Muscle of arm (tissue), 14 donors: ENCODE measurements around the gene CCNQ. TPM values are rescaled to one million over a fixed set of nuclear protein-coding genes. Genes with fewer than 3 reads are reported as not detected.

Experiments
- DNase-seq: peaks from one replicate; pipeline ENCODE4 v3.0.0-alpha.2; 2013
- long read RNA-seq, 11 donors: transcript quantifications; one replicate each; lab custom pipeline, GENCODE V29; 2026
- polyA plus RNA-seq, 12 donors: library from polyadenylated mRNA; unstranded; fragments of 120-200 nt; gene quantifications; one replicate each; pipeline ENCODE4 v1.2.1, GENCODE V29; 2013; ENCODE audit not compliant: insufficient read length in 12 of 12

Gene CCNQ
- 10 to 100 TPM in 10 of 12 donors, not detected in 2; 10.7 to 15.3 (median 11.6) TPM for polyA plus RNA-seq
- long read RNA-seq, donor 1, partial matches to known transcripts: 0 of 7 reads
- long read RNA-seq, donor 1, other reads (novel, unspliced or antisense): 0 of 7 reads
- long read RNA-seq, donor 2, transcript CCNQ-202 (5 exons, 1,164 nt): major isoform, 6 of 11 reads
- long read RNA-seq, donor 2, partial matches to known transcripts: 0 of 11 reads
- long read RNA-seq, donor 2, other reads (novel, unspliced or antisense): 0 of 11 reads
- long read RNA-seq, donor 3, partial matches to known transcripts: 0 of 2 reads
- long read RNA-seq, donor 3, other reads (novel, unspliced or antisense): 0 of 2 reads
- long read RNA-seq, donor 4, partial matches to known transcripts: 0 of 1 reads
- long read RNA-seq, donor 4, other reads (novel, unspliced or antisense): 0 of 1 reads
- long read RNA-seq, donor 5, partial matches to known transcripts: 0 of 5 reads
- long read RNA-seq, donor 5, other reads (novel, unspliced or antisense): 0 of 5 reads
- long read RNA-seq, donor 6, partial matches to known transcripts: 0 of 2 reads
- long read RNA-seq, donor 6, other reads (novel, unspliced or antisense): 0 of 2 reads
- long read RNA-seq, donor 7, partial matches to known transcripts: 0 of 5 reads
- long read RNA-seq, donor 7, other reads (novel, unspliced or antisense): 0 of 5 reads
- long read RNA-seq, donor 8, transcript CCNQ-202 (5 exons, 1,164 nt): major isoform, 6 of 12 reads
- long read RNA-seq, donor 8, partial matches to known transcripts: 0 of 12 reads
- long read RNA-seq, donor 8, other reads (novel, unspliced or antisense): 0 of 12 reads
- long read RNA-seq, donor 9, partial matches to known transcripts: 0 of 7 reads
- long read RNA-seq, donor 9, other reads (novel, unspliced or antisense): 0 of 7 reads
- long read RNA-seq, donor 10, partial matches to known transcripts: 0 of 7 reads
- long read RNA-seq, donor 10, other reads (novel, unspliced or antisense): 0 of 7 reads
- long read RNA-seq, donor 11, partial matches to known transcripts: 0 of 4 reads
- long read RNA-seq, donor 11, other reads (novel, unspliced or antisense): 0 of 4 reads

- DNase-seq: no peak
Observed at GRCh38 chrX:153598541-153599191, at the start of gene CCNQ. Gene CCNQ, minus strand, starts transcription at chrX:153599139. Its CDS starts 66 bp downstream, at chrX:153599073.

- DNase-seq: no peak
Observed at GRCh38 chrX:153647461-153648357, 48.8 kb upstream of the CCNQ start.

- DNase-seq: no peak
Observed at GRCh38 chrX:153646620-153647373, 47.9 kb upstream of the CCNQ start, which contains the start of gene DUSP9. Gene DUSP9, plus strand, starts transcription at chrX:153647203. Its CDS starts 751 bp downstream, at chrX:153647954.

- DNase-seq: no peak
Observed at GRCh38 chrX:153645921-153646488, 47.1 kb upstream of the CCNQ start.

- no peak for DNase-seq
Observed at GRCh38 chrX:153645151-153645550, 46.2 kb upstream of the CCNQ start.

GRCh38 chrX:153644356-153645125, 45.6 kb upstream of the CCNQ start:
- DNase-seq: no peak

- no peak for DNase-seq
Observed at GRCh38 chrX:153643431-153644351, 44.8 kb upstream of the CCNQ start.

- no peak for DNase-seq
Observed at GRCh38 chrX:153642655-153643430, 43.9 kb upstream of the CCNQ start.

- no peak for DNase-seq
Observed at GRCh38 chrX:153642051-153642654, 43.2 kb upstream of the CCNQ start.

- no peak for DNase-seq
Observed at GRCh38 chrX:153641627-153642026, 42.7 kb upstream of the CCNQ start.

GRCh38 chrX:153640736-153641575, 42.0 kb upstream of the CCNQ start:
- DNase-seq: no peak

- DNase-seq: no peak
Observed at GRCh38 chrX:153640045-153640686, 41.2 kb upstream of the CCNQ start.

GRCh38 chrX:153639177-153640044, 40.5 kb upstream of the CCNQ start:
- no peak for DNase-seq
